ENCODE results near the gene CTU1.
"Not testable (repeated sequence)": the region's sequence is repeated elsewhere in the genome, so short reads cannot be mapped to it uniquely, and the experiment has no call there.

CTU1 gene

GRCh38 chr19:51145916-51146493, 37.8 kb upstream of the CTU1 start:
- no peak for TF ChIP-seq CTCF (IDR thresholded peaks at IDR 0.05; ENCODE audit: insufficient read depth, low read depth, low read length, missing control alignments)
- no peak for DNase-seq (ENCODE audit: low read depth)
- no peak overlapping the region for H3K4me3 ChIP-seq (ENCODE audit: low read depth, low read length)

GRCh38 chr19:51144482-51145045, 36.4 kb upstream of the CTU1 start:
- no peak for TF ChIP-seq CTCF (IDR thresholded peaks at IDR 0.05; ENCODE audit: insufficient read depth, low read depth, low read length, missing control alignments)
- no peak for DNase-seq (ENCODE audit: low read depth)
- no peak overlapping the region for H3K4me3 ChIP-seq (ENCODE audit: low read depth, low read length)

- no peak for DNase-seq (ENCODE audit: low read depth)
- no peak for TF ChIP-seq CTCF (IDR thresholded peaks at IDR 0.05; ENCODE audit: insufficient read depth, low read depth, low read length, missing control alignments)
- H3K4me3 ChIP-seq (ENCODE audit: low read depth, low read length): no peak overlapping the region
Measured at GRCh38 chr19:51143486-51143885, 35.3 kb upstream of the CTU1 start.

- not testable (repeated sequence) for H3K4me3 ChIP-seq (ENCODE audit: low read depth, low read length); DNase-seq (ENCODE audit: low read depth)
Measured at GRCh38 chr19:51142809-51143475, 34.7 kb upstream of the CTU1 start.

- no peak for TF ChIP-seq CTCF (IDR thresholded peaks at IDR 0.05; ENCODE audit: insufficient read depth, low read depth, low read length, missing control alignments)
- H3K4me3 ChIP-seq (ENCODE audit: low read depth, low read length): no peak within 1 kb of the TSS
- no peak for DNase-seq (ENCODE audit: low read depth)
Measured at GRCh38 chr19:51142119-51142518, 33.9 kb upstream of the CTU1 start, which contains the start of gene SIGLEC7. Gene SIGLEC7 (plus strand): TSS chr19:51142301. CDS start chr19:51142370, 69 bp downstream.

GRCh38 chr19:51141181-51141580, 33.0 kb upstream of the CTU1 start:
- no peak overlapping the region for H3K4me3 ChIP-seq (ENCODE audit: low read depth, low read length)
- TF ChIP-seq CTCF (IDR thresholded peaks at IDR 0.05; ENCODE audit: insufficient read depth, low read depth, low read length, missing control alignments): no peak
- DNase-seq (ENCODE audit: low read depth): no peak

GRCh38 chr19:51140441-51140840, 32.2 kb upstream of the CTU1 start:
- no peak overlapping the region for H3K4me3 ChIP-seq (ENCODE audit: low read depth, low read length)
- no peak for DNase-seq (ENCODE audit: low read depth)
- TF ChIP-seq CTCF (IDR thresholded peaks at IDR 0.05; ENCODE audit: insufficient read depth, low read depth, low read length, missing control alignments): no peak
